GM12801 (cell line): Measurements from ENCODE around the gene GSTT2B.
"Not testable (repeated sequence)": the region's sequence is repeated elsewhere in the genome, so short reads cannot be mapped to it uniquely, and the experiment has no call there.

Source experiments
- TF ChIP-seq, protein P1 (sequence below): IDR thresholded peaks from one replicate; pipeline ENCODE4 v1.5.1; 2011; ENCODE audit warnings: control low read depth; ENCODE audit not compliant: insufficient read length; ENCODE audit errors: extremely low read depth

The GSTT2B gene, protein sequence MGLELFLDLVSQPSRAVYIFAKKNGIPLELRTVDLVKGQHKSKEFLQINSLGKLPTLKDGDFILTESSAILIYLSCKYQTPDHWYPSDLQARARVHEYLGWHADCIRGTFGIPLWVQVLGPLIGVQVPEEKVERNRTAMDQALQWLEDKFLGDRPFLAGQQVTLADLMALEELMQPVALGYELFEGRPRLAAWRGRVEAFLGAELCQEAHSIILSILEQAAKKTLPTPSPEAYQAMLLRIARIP

DNA sequence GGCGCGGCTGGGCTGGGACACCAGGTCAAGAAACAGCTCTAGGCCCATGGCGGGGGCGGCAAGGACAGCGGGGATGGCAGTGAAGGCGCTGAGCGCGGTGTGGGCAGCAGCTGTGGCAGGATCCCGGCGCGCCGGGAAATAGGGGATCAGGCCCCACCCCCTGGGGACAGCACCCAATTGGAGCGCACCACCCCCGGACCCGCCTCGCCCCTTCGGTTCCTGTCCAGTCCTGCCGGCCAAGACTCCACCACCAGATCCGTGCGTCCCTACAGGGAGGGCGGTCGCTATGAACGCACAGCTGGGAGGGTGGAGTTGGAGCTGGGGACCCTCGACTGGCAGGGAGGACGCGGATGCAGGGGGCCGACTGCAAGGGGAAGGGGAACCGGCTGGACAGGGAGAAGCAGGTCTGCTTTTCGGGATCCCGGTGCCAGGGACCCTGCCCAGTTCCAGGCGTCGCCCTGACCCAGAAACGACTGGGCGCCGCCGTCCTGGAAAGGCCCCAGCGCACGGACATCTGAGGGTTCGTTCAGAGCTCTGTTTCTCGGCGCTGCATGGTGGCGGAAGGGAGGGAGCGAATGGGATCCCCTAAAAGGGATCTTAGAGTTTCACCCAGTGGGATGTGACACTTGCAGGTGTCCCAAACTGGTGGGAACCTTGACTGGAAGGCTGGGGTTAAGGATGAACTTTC lies at the start of gene GSTT2B:
Gene GSTT2B (minus strand): TSS at position 112 of the 688 bp plus-strand sequence. CDS start 64 bp downstream, at position 48.
- TF ChIP-seq, protein P1, sequence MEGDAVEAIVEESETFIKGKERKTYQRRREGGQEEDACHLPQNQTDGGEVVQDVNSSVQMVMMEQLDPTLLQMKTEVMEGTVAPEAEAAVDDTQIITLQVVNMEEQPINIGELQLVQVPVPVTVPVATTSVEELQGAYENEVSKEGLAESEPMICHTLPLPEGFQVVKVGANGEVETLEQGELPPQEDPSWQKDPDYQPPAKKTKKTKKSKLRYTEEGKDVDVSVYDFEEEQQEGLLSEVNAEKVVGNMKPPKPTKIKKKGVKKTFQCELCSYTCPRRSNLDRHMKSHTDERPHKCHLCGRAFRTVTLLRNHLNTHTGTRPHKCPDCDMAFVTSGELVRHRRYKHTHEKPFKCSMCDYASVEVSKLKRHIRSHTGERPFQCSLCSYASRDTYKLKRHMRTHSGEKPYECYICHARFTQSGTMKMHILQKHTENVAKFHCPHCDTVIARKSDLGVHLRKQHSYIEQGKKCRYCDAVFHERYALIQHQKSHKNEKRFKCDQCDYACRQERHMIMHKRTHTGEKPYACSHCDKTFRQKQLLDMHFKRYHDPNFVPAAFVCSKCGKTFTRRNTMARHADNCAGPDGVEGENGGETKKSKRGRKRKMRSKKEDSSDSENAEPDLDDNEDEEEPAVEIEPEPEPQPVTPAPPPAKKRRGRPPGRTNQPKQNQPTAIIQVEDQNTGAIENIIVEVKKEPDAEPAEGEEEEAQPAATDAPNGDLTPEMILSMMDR: not testable (repeated sequence)

GRCh38 chr22:24010018-24010391 lies 49.0 kb upstream of the GSTT2B start:
- TF ChIP-seq, protein P1: no peak

- TF ChIP-seq, protein P1: no peak
These were observed 48.4 kb upstream of the GSTT2B start for GRCh38 chr22:24009227-24010017.

- TF ChIP-seq, protein P1: no peak
These were observed 47.6 kb upstream of the GSTT2B start for GRCh38 chr22:24008381-24009226.

DNA sequence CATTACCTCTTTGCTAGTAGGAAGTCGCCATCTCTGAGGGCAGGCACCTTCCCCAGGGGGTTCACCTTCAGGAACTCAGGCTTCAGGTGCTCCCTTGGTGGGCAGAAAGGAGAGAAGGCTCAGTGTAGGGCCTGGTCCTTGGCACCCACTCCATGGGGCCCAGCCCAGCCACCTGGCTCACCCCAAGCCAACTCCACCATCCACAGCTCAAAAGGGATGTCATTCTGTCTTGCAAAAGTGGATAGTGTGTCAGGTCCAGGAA lies 47.0 kb upstream of the GSTT2B start:
- TF ChIP-seq, protein P1: no peak

- TF ChIP-seq, protein P1: no peak
These were observed 46.4 kb upstream of the GSTT2B start for GRCh38 chr22:24007253-24008021.
